Right cardiac atrium (tissue), 5 donors: ENCODE measurements around the gene FMNL3. TPM values are rescaled to one million over a fixed set of nuclear protein-coding genes. Genes with fewer than 3 reads are reported as not detected.
"Not testable (repeated sequence)": the region's sequence is repeated elsewhere in the genome, so short reads cannot be mapped to it uniquely, and the experiment has no call there.

ENCODE experiments used
- ATAC-seq, 2 donors: fragments of 200-7000 bp; cut with Tn5 transposase; one replicate each; pipeline versions ENCODE4 v1.8.0 to v1.9.1; 2020; ENCODE audit warnings: moderate library complexity in 2 of 2, mild to moderate bottlenecking in 1 of 2
- DNase-seq, 3 donors: peaks; one replicate each; pipeline ENCODE4 v3.0.0-alpha.2; 2020
- H3K27ac ChIP-seq: one replicate; pipeline ENCODE4 v1.5.1; 2013; ENCODE audit warnings: mild to moderate bottlenecking, low read length, control low read depth, moderate library complexity
- H3K27me3 ChIP-seq: one replicate; pipeline ENCODE4 v1.6.1; 2013; ENCODE audit not compliant: control insufficient read depth, insufficient read depth
- H3K4me1 ChIP-seq: one replicate; pipeline ENCODE4 v1.6.1; 2013; ENCODE audit warnings: low read length; ENCODE audit not compliant: control insufficient read depth, insufficient read depth
- H3K4me3 ChIP-seq: one replicate; pipeline ENCODE4 v1.5.1; 2013; ENCODE audit warnings: low read length, control low read depth
- H3K9me3 ChIP-seq: one replicate; pipeline ENCODE4 v1.6.1; 2013; ENCODE audit warnings: low read length; ENCODE audit not compliant: control insufficient read depth
- WGBS: extraction: QIAGEN DNeasy Blood & Tissue Kit; methylation state at CpG from one replicate; pipeline ENCODE4 v1.1.7; 2013; 5-methylcytosine and 5-hydroxymethylcytosine counted together
- intact Hi-C, 4 donors: fragments of 100-400 bp; cut with DNase I; formaldehyde crosslinking; loops; one replicate each; pipeline versions ENCODE4 v1.11.0 to v1.14.0; 2022 to 2023
- polyA plus RNA-seq: library from polyadenylated mRNA; stranded (reverse); fragments of 200-250 nt; gene quantifications from one replicate; pipeline ENCODE4 v1.2.3, GENCODE V29; 2013
- total RNA-seq, 4 donors: library from RNA; stranded (reverse); fragmentation: NEBNext Ultra II Directional; extraction: Animal tissue kit (Norgen Biotek cat#: 25700); gene quantifications; one replicate each; pipeline ENCODE4 v1.2.1, GENCODE V29; 2021
- donor health status: healthy with polysubstance abuse.
- donor health status: DM: no; HTN: yes; CAD: no.
- donor health status: DM: no; HTN: no; CAD: no.
- donor health status: DM: no; HTN: yes; CAD: no; lungs with severe emphysema.
- donor health status: DM: yes; HTN: yes; CAD: no.

Gene FMNL3
- total and polyA plus RNA-seq, 5 donors: 7.0 to 19.0 (median 11.8) TPM

- H3K4me3 ChIP-seq, H3K9me3 ChIP-seq, H3K4me1 ChIP-seq, intact Hi-C loops, H3K27ac ChIP-seq, H3K27me3 ChIP-seq, ATAC-seq, DNase-seq: not testable (repeated sequence)
- WGBS: 88% methylated on average over 5 of the region's 5 CpGs
Observed at GRCh38 chr12:49738721-49739120, 31.5 kb upstream of the FMNL3 start.

- H3K27me3 ChIP-seq, H3K4me3 ChIP-seq, ATAC-seq, H3K27ac ChIP-seq, H3K9me3 ChIP-seq, DNase-seq, intact Hi-C loops, H3K4me1 ChIP-seq: not testable (repeated sequence)
- WGBS: 95% methylated on average over 7 of the region's 7 CpGs
Observed at GRCh38 chr12:49734900-49735299, 27.7 kb upstream of the FMNL3 start.

- H3K27me3 ChIP-seq: no peaks in the 10 kb centered on the region
- 73% methylated on average over 10 of the region's 10 CpGs for WGBS
- ATAC-seq (no peak), DNase-seq (no peak)
- H3K27ac ChIP-seq: no peak overlapping the region
- no peaks in the 10 kb centered on the region for H3K9me3 ChIP-seq
- H3K4me3 ChIP-seq: no peak overlapping the region
- intact Hi-C loops: no loop called here
- H3K4me1 ChIP-seq: no peaks in the 10 kb centered on the region
Observed at GRCh38 chr12:49733219-49734017, 26.2 kb upstream of the FMNL3 start.

- no peak for DNase-seq
- no peak overlapping the region for H3K4me3 ChIP-seq
- H3K9me3 ChIP-seq: no peaks in the 10 kb centered on the region
- H3K4me1 ChIP-seq: no peaks in the 10 kb centered on the region
- no peak for ATAC-seq
- intact Hi-C loops: no loop called here
- H3K27ac ChIP-seq: no peak overlapping the region
- no peaks in the 10 kb centered on the region for H3K27me3 ChIP-seq
- 91% methylated on average over 3 of the region's 3 CpGs for WGBS
Observed at GRCh38 chr12:49730568-49731101, 23.4 kb upstream of the FMNL3 start.

- no peak for ATAC-seq
- intact Hi-C loops: no loop called here
- no peak overlapping the region for H3K27ac ChIP-seq
- no peak overlapping the region for H3K4me3 ChIP-seq
- 66% methylated on average over 1 of the region's 1 CpG for WGBS
- H3K4me1 ChIP-seq: no peaks in the 10 kb centered on the region
- no peaks in the 10 kb centered on the region for H3K9me3 ChIP-seq
- no peak for DNase-seq
- no peaks in the 10 kb centered on the region for H3K27me3 ChIP-seq
Observed at GRCh38 chr12:49730050-49730449, 22.8 kb upstream of the FMNL3 start.

GRCh38 chr12:49728446-49728845 lies 21.2 kb upstream of the FMNL3 start:
- ATAC-seq: no peak
- intact Hi-C loops: no loop called here
- DNase-seq: no peak
- no peaks in the 10 kb centered on the region for H3K4me1 ChIP-seq
- no peaks in the 10 kb centered on the region for H3K9me3 ChIP-seq
- no peaks in the 10 kb centered on the region for H3K27me3 ChIP-seq
- 91% methylated on average over 3 of the region's 3 CpGs for WGBS
- H3K4me3 ChIP-seq: no peak overlapping the region
- no peak overlapping the region for H3K27ac ChIP-seq

GRCh38 chr12:49721355-49721754 lies 14.2 kb upstream of the FMNL3 start:
- WGBS: 82% methylated on average over 3 of the region's 3 CpGs
- H3K27me3 ChIP-seq, H3K27ac ChIP-seq, H3K4me3 ChIP-seq, H3K4me1 ChIP-seq, DNase-seq, H3K9me3 ChIP-seq, intact Hi-C loops, ATAC-seq: not testable (repeated sequence)

- Histone ChIP-seq H3K27ac (no peak overlapping the region), H3K27me3 (no peaks in the 10 kb centered on the region), H3K9me3 (no peaks in the 10 kb centered on the region), H3K4me1 (no peaks in the 10 kb centered on the region), H3K4me3 (no peak overlapping the region)
- 44% methylated on average over 1 of the region's 1 CpG for WGBS
- intact Hi-C loops: no loop called here
- DNase-seq (no peak), ATAC-seq (no peak)
Observed at GRCh38 chr12:49720214-49720613, 13.0 kb upstream of the FMNL3 start.

- ATAC-seq, intact Hi-C loops, H3K9me3 ChIP-seq, H3K27ac ChIP-seq, H3K4me3 ChIP-seq, H3K4me1 ChIP-seq, DNase-seq, H3K27me3 ChIP-seq: not testable (repeated sequence)
- 86% methylated on average over 3 of the region's 3 CpGs for WGBS
Observed at GRCh38 chr12:49717800-49718199, 10.6 kb upstream of the FMNL3 start.

- DNase-seq (no peak), ATAC-seq (no peak)
- WGBS: 69% methylated on average over 2 of the region's 2 CpGs
- no peaks in the 10 kb centered on the region for H3K9me3 ChIP-seq
- no peaks in the 10 kb centered on the region for H3K27me3 ChIP-seq
- H3K4me1 ChIP-seq: no peaks in the 10 kb centered on the region
- no peak overlapping the region for H3K27ac ChIP-seq
- intact Hi-C loops: no loop called here
- H3K4me3 ChIP-seq: no peak overlapping the region
Observed at GRCh38 chr12:49716553-49716952, 9.3 kb upstream of the FMNL3 start.

GRCh38 chr12:49713952-49714351 lies 6.7 kb upstream of the FMNL3 start:
- ATAC-seq, DNase-seq, H3K27ac ChIP-seq, H3K27me3 ChIP-seq, H3K4me3 ChIP-seq, H3K9me3 ChIP-seq, H3K4me1 ChIP-seq, intact Hi-C loops: not testable (repeated sequence)
- WGBS: 95% methylated on average over 3 of the region's 3 CpGs
